IPS-18a (cell line): ENCODE measurements around the gene TNNT2.

ENCODE experiments used
- H3K27ac ChIP-seq: one replicate; pipeline ENCODE4 v1.5.1; 2013; ENCODE audit warnings: low read length
- H3K27me3 ChIP-seq: one replicate; pipeline ENCODE4 v1.6.1; 2013; ENCODE audit warnings: mild to moderate bottlenecking, low read length; ENCODE audit not compliant: control insufficient read depth, insufficient read depth
- H3K36me3 ChIP-seq: one replicate; pipeline ENCODE4 v1.6.1; 2013; ENCODE audit warnings: low read depth, low read length; ENCODE audit not compliant: control insufficient read depth
- H3K4me1 ChIP-seq: one replicate; pipeline ENCODE4 v1.6.1; 2013; ENCODE audit warnings: low read depth, low read length; ENCODE audit not compliant: control insufficient read depth
- H3K4me3 ChIP-seq: one replicate; pipeline ENCODE4 v1.5.1; 2013; ENCODE audit warnings: low read length
- H3K9ac ChIP-seq: one replicate; pipeline ENCODE4 v1.6.1; 2013; ENCODE audit warnings: mild to moderate bottlenecking, low read length, moderate library complexity
- H3K9me3 ChIP-seq: one replicate; pipeline ENCODE4 v1.6.1; 2013; ENCODE audit warnings: low read depth, low read length; ENCODE audit not compliant: control insufficient read depth

The TNNT2 gene

DNA sequence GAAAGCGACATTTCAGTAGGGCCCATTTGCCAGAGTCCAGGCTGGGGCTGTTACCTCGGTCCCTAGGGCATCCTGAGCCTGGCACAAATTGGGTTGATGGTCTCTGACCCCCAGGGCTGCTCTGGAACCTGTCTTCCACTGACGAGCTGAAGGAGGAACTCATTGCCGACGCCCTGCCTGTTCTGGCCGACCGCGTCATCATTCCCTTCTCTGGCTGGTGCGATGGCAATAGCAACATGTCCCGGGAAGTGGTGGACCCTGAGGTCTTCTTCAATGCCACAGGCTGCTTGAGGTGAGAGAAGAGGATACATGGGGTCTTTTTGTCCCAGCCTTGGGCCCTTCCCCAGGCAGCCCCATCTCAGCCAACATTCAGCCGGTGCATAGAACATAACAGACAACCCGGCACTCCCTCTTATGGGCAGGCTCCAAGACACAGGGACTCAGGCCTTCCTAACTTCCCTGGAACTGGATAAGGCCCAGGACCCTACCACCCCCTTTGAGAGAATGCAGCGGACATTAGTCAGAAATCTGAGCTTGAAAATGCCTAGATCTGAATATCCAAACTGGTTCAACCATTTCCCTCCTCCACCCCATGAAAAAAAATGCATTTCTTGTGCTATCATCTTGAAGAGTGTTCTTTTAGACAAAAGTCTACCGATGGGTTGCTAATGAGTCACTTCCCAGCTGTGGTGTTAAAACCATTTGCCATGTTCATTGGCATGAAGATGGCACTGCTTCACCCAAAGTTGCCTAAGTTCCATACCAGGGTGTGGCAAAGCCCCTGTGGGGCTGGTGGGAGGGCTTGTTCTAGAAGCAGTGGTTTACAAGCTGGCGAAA, 58.8 kb downstream of the TNNT2 start:
- Histone ChIP-seq H3K4me3 (no peak overlapping the region), H3K9ac (no peak overlapping the region), H3K9me3 (no peaks in the 10 kb centered on the region), H3K27ac (no peak overlapping the region), H3K36me3 (no peaks in the 10 kb centered on the region), H3K27me3 (no peaks in the 10 kb centered on the region), H3K4me1 (no peaks in the 10 kb centered on the region)

DNA sequence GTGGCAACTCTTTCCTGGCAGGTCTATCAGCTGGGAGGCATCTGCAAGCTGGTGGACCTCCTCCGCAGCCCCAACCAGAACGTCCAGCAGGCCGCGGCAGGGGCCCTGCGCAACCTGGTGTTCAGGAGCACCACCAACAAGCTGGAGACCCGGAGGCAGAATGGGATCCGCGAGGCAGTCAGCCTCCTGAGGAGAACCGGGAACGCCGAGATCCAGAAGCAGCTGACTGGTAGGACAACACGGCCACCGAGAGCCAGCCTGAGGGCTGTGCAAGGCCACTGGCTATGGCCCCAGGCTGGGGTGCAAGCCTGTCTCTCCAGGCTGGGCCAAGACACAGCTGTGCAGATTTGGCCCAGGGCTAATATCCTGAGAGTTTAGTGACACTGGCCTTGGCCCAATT, 59.9 kb downstream of the TNNT2 start:
- no peaks in the 10 kb centered on the region for H3K4me1 ChIP-seq
- H3K27me3 ChIP-seq, result no peaks in the 10 kb centered on the region
- no peak overlapping the region for H3K27ac ChIP-seq
- no peaks in the 10 kb centered on the region for H3K9me3 ChIP-seq
- no peak overlapping the region for H3K4me3 ChIP-seq
- H3K36me3 ChIP-seq, result no peaks in the 10 kb centered on the region
- H3K9ac ChIP-seq, result no peak overlapping the region

DNA sequence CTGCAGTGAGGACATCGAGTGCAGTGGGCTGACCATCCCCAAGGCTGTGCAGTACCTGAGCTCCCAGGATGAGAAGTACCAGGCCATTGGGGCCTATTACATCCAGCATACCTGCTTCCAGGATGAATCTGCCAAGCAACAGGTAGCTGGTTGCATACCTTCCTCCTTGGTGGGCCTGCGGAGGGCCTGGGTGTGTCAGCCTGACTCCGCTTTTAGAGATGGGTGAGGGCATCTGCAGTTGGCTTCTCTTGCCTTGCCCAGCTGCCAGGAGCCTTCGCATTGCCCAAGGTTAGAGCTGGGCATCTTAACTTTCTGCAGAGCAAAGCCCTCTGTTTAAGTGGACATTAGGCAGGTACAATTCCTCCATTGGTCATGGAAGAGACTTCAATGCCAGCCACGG, 60.9 kb downstream of the TNNT2 start:
- no peaks in the 10 kb centered on the region for H3K4me1 ChIP-seq
- no peaks in the 10 kb centered on the region for H3K27me3 ChIP-seq
- H3K9me3 ChIP-seq, result no peaks in the 10 kb centered on the region
- H3K36me3 ChIP-seq, result no peaks in the 10 kb centered on the region
- no peak overlapping the region for H3K9ac ChIP-seq
- H3K4me3 ChIP-seq, result no peak overlapping the region
- no peak overlapping the region for H3K27ac ChIP-seq

DNA sequence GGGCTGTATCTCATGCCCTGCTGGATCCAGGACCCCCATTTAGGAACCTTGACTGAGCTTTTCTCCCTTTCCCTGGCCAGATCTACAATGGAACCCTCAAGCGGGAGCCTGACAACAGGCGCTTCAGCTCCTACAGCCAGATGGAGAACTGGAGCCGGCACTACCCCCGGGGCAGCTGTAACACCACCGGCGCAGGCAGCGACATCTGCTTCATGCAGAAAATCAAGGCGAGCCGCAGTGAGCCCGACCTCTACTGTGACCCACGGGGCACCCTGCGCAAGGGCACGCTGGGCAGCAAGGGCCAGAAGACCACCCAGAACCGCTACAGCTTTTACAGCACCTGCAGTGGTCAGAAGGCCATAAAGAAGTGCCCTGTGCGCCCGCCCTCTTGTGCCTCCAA, 64.4 kb downstream of the TNNT2 start:
- H3K27me3 ChIP-seq, result peaks cover 13% of the 10 kb centered on the region

DNA sequence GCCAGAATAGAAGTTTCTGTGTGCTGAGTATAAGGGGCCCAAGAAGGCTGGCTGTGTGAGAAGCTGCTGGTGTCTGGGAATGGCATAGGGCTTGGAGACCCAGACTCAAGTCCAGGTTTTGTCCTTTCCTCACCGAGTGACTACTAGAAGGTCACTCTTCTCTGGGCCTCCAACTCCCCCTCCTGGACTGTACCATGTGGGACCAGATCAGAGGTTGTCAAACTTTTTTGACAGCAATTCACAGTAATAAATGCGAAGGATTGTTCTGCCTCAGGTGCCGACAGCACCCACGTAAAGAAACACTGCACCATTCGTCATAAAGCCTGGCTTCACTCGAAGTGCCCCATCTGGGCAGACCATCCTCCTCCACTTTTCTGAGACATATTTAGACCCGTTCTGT, 65.2 kb downstream of the TNNT2 start:
- H3K9ac ChIP-seq, result no peak overlapping the region
- no peak overlapping the region for H3K27ac ChIP-seq
- no peaks in the 10 kb centered on the region for H3K9me3 ChIP-seq
- H3K4me1 ChIP-seq, result no peaks in the 10 kb centered on the region
- no peak overlapping the region for H3K4me3 ChIP-seq
- no peaks in the 10 kb centered on the region for H3K36me3 ChIP-seq
- peaks cover 13% of the 10 kb centered on the region for H3K27me3 ChIP-seq

More for the DNA sequence above, 64.4 kb downstream of the TNNT2 start:
- no peaks in the 10 kb centered on the region for H3K4me1 ChIP-seq
- no peak overlapping the region for H3K4me3 ChIP-seq
- H3K27ac ChIP-seq, result no peak overlapping the region
- H3K9ac ChIP-seq, result no peak overlapping the region
- H3K9me3 ChIP-seq, result no peaks in the 10 kb centered on the region
- no peaks in the 10 kb centered on the region for H3K36me3 ChIP-seq

DNA sequence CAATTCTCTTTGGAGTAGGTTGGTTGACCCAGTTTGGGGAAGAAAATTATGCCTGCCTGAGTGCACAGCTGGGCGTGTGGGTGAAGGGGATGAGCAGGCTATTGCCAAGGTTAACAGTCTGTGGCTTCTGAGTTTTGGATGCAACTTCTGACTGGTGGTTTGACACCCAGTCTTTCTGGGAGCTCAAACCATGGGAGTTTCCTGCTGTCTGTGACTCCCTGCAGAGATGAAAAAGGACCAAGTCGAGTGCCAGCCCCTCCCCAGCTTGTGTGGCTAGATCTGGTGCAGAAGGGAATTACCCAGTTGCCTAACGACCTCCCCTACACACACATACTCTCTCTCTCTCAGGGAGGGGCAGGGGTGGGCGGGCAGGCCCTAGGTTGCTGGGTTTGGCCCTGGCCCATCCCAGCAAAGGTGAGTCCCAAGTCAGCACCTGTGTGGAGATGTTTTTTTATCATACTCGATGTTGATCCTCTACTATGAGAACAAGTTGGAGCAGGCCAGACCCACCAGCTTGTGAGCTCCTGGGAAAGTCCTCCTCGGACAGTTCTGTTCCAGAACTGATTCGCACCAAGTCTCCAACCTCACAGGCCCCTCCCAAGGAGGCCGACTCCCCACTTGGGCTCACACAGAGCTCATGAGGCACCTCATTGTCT, 66.0 kb downstream of the TNNT2 start:
- H3K27ac ChIP-seq, result no peak overlapping the region
- H3K36me3 ChIP-seq, result no peaks in the 10 kb centered on the region
- no peaks in the 10 kb centered on the region for H3K4me1 ChIP-seq

DNA sequence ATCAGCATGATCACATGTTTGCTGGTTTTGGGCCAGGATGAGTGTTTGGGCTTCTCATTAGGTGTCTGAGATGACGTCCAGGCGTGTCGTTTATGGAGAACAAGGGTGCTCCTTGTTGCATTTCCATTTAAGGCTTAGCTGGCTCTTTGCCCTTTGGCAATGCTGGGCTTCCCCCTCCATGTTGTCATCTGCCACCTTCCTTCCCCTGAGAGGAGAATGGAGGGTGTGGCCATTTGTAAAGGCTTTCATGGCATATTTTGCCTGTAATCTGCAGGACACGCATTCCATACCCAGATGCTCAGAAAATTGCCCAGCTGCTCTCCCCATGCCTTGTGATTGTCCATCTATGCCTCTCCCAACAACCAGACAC, 66.5 kb downstream of the TNNT2 start:
- H3K9me3 ChIP-seq, result no peaks in the 10 kb centered on the region
- no peaks in the 10 kb centered on the region for H3K4me1 ChIP-seq
- no peaks in the 10 kb centered on the region for H3K36me3 ChIP-seq
- peaks cover 13% of the 10 kb centered on the region for H3K27me3 ChIP-seq
- no peak overlapping the region for H3K27ac ChIP-seq
- no peak overlapping the region for H3K4me3 ChIP-seq
- H3K9ac ChIP-seq, result no peak overlapping the region

More for the DNA sequence above, 66.0 kb downstream of the TNNT2 start:
- Histone ChIP-seq H3K27me3 (peaks cover 13% of the 10 kb centered on the region), H3K9ac (no peak overlapping the region), H3K9me3 (no peaks in the 10 kb centered on the region), H3K4me3 (no peak overlapping the region)

DNA sequence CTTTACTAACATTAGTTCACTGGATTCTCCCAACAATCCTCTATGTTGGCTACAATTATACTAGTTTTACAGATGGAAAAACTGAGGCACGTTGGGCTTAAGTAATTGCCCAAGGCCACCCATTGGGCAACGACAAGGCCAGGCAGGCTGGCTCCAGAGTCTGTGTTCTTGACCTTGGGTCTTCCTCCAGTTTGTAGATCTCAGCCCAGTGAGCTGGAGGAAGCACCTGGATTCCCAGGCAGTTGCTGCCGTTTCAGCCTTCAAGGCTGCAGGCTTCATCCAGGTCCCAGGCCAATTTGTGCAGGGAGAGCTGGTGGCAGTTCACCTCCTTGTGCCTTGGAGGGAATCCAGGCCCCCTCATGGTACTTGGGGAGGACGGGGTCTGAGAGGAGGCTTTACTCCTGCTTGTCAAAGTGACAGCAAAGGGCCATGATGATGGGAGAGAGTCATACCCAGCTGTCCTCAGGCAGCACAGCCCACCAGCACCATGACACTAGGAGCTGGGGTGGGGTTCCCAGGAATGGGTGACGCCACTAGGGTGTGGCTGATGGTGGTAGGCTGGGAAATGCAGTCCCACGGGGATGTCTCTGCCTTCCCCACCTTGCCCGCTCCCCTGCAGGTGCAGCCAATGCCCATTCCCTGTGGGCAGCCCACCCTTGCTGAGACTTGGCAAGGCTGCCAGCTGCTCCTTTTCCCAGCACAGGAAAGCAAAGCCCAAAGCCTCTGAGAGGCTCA, 67.1 kb downstream of the TNNT2 start:
- Histone ChIP-seq H3K27ac (no peak overlapping the region), H3K9ac (no peak overlapping the region), H3K36me3 (no peaks in the 10 kb centered on the region), H3K27me3 (peaks cover 13% of the 10 kb centered on the region), H3K9me3 (no peaks in the 10 kb centered on the region), H3K4me3 (no peak overlapping the region), H3K4me1 (no peaks in the 10 kb centered on the region)

DNA sequence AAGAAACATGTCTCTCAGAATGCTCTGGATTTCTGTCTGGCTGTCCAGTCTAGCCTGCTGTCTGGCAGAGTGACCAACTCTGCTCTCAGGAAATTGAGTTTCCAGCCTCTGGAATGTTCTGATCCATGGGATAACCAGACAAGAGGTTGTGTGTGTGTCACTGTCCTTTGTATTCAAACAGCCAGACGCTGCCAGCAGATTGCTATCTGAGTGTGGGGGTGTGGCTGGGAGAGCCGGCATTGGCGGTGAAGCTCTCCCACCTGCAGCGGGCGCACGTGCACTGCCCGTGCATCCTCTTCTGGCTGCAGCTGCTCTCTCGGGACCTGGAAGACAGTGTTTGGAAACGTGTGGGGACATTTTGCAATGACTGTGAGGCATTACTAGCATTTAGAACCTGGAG, 68.1 kb downstream of the TNNT2 start:
- H3K9ac ChIP-seq, result no peak overlapping the region

More for the DNA sequence above, 68.1 kb downstream of the TNNT2 start:
- no peaks in the 10 kb centered on the region for H3K9me3 ChIP-seq
- no peak overlapping the region for H3K27ac ChIP-seq
- H3K4me1 ChIP-seq, result no peaks in the 10 kb centered on the region
- no peaks in the 10 kb centered on the region for H3K36me3 ChIP-seq
- peaks cover 13% of the 10 kb centered on the region for H3K27me3 ChIP-seq
- H3K4me3 ChIP-seq, result no peak overlapping the region
